Measurements from ENCODE around the gene DDX31.

DDX31 gene

GRCh38 chr9:132582276-132582785, 87.5 kb downstream of the DDX31 start, which contains the start of gene BARHL1:
BARHL1 (plus strand) TSS chr9:132582606; CDS start chr9:132582798, 192 bp downstream.
- DNase-seq (ENCODE audit: low read depth in 2 of 2), result no peak
- TF ChIP-seq, protein P1, sequence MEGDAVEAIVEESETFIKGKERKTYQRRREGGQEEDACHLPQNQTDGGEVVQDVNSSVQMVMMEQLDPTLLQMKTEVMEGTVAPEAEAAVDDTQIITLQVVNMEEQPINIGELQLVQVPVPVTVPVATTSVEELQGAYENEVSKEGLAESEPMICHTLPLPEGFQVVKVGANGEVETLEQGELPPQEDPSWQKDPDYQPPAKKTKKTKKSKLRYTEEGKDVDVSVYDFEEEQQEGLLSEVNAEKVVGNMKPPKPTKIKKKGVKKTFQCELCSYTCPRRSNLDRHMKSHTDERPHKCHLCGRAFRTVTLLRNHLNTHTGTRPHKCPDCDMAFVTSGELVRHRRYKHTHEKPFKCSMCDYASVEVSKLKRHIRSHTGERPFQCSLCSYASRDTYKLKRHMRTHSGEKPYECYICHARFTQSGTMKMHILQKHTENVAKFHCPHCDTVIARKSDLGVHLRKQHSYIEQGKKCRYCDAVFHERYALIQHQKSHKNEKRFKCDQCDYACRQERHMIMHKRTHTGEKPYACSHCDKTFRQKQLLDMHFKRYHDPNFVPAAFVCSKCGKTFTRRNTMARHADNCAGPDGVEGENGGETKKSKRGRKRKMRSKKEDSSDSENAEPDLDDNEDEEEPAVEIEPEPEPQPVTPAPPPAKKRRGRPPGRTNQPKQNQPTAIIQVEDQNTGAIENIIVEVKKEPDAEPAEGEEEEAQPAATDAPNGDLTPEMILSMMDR (IDR thresholded peaks at IDR 0.05; ENCODE audit: low read depth, low read length), result no peak
- H3K4me3 ChIP-seq (replicated peaks in 1 of 2; ENCODE audit: low read depth in 2 of 2, low read length in 2 of 2), result peak within 1 kb of the TSS; percentile 4 to 28

GRCh38 chr9:132579427-132579798, 90.4 kb downstream of the DDX31 start:
- DNase-seq (ENCODE audit: low read depth in 2 of 2), result no peak
- H3K4me3 ChIP-seq (replicated peaks in 1 of 2; ENCODE audit: low read depth in 2 of 2, low read length in 2 of 2), result no peak overlapping the region
- TF ChIP-seq, protein P1 (IDR thresholded peaks at IDR 0.05; ENCODE audit: low read depth, low read length), result no peak

DNA sequence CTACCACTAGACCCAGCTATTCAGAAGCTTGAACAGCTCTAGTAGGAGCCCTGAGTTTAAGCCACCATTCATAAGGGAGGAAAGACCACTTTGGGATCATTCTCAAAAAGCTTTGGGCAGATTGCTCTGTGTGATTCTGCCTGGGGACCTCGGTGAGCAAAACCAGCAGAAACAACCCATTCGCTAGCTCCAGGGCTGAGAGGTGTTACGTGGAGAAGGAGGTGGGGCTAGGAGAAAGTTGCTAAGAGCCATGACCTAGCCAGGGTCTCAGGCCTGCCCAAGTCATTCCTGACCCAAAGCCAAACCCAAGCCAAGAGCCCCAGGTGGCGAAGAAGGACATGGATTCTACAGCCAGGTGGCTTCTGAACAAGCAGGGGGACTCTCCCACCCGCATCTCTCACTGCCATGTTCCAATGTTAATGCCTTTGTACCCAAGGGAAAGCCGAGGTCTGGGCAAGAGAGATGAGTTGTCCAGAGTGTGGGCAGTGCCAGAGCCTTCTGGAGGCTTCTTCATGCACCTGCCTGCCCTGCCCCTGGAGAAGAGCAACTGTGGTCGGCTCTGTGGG, 91.3 kb downstream of the DDX31 start:
- DNase-seq (ENCODE audit: low read depth in 2 of 2), result no peak
- TF ChIP-seq, protein P1 (IDR thresholded peaks at IDR 0.05; ENCODE audit: low read depth, low read length), result no peak
- no peak overlapping the region for H3K4me3 ChIP-seq (replicated peaks in 1 of 2; ENCODE audit: low read depth in 2 of 2, low read length in 2 of 2)

GRCh38 chr9:132577119-132577518, 92.7 kb downstream of the DDX31 start:
- TF ChIP-seq, protein P1 (IDR thresholded peaks at IDR 0.05; ENCODE audit: low read depth, low read length), result no peak
- no peak overlapping the region for H3K4me3 ChIP-seq (replicated peaks in 1 of 2; ENCODE audit: low read depth in 2 of 2, low read length in 2 of 2)
- DNase-seq (ENCODE audit: low read depth in 2 of 2), result no peak

- TF ChIP-seq, protein P1 (IDR thresholded peaks at IDR 0.05; ENCODE audit: low read depth, low read length), result no peak
- no peak for DNase-seq (ENCODE audit: low read depth in 2 of 2)
- no peak overlapping the region for H3K4me3 ChIP-seq (replicated peaks in 1 of 2; ENCODE audit: low read depth in 2 of 2, low read length in 2 of 2)
These were observed 94.0 kb downstream of the DDX31 start for GRCh38 chr9:132575811-132576210.

- TF ChIP-seq, protein P1 (IDR thresholded peaks at IDR 0.05; ENCODE audit: low read depth, low read length), result peak; percentile 84
- DNase-seq (ENCODE audit: low read depth in 2 of 2), result peak; percentile 73 to 80
- no peak overlapping the region for H3K4me3 ChIP-seq (replicated peaks in 1 of 2; ENCODE audit: low read depth in 2 of 2, low read length in 2 of 2)
These were observed 94.7 kb downstream of the DDX31 start for GRCh38 chr9:132575005-132575609.
